ENCODE data around the gene MSS51. TPM values are rescaled to one million over a fixed set of nuclear protein-coding genes. Genes with fewer than 3 reads are reported as not detected.

MSS51 gene
- total RNA-seq, 1 experiment from 2014 or later, result 1.7 TPM

- no peaks in the 10 kb centered on the region for H3K9me3 ChIP-seq (ENCODE audit: control insufficient read depth in 1 of 2, insufficient read depth in 1 of 2, low read depth in 1 of 2, low read length in 2 of 2)
- no TSS peak for BruUV-seq (replicated peaks)
- ATAC-seq (no peak), DNase-seq (ENCODE audit: low read depth, low spot score) (no peak)
- H3K9me2 ChIP-seq (ENCODE audit: insufficient read depth), result no peaks in the 10 kb centered on the region
- no peaks in the 10 kb centered on the region for H3K27me3 ChIP-seq (ENCODE audit: insufficient read depth, low read length)
- ChIA-PET POLR2A (no interaction called here), RAD21 (ENCODE audit: low non-redundant PET in 1 of 2, low total read pairs in 2 of 2, uncharacterized antibody in 2 of 2, unreplicated experiment in 2 of 2) (no interaction called here), CTCF (no interaction called here)
- H3K27ac ChIP-seq (ENCODE audit: low read depth, low read length), result no peak overlapping the region
- peaks cover 11 to 12% of the 10 kb centered on the region in 2 experiments for H3K4me1 ChIP-seq (ENCODE audit: control insufficient read depth in 1 of 2, insufficient read depth in 2 of 2, low read length in 2 of 2)
- no peaks in the 10 kb centered on the region for H4K20me1 ChIP-seq (ENCODE audit: insufficient read depth)
- TF ChIP-seq JUND (IDR thresholded peaks at IDR 0.05), result no peak
- TF ChIP-seq CEBPB (IDR thresholded peaks at IDR 0.05; ENCODE audit: low read depth), result no peak
- no peak for TF ChIP-seq EZH2phosphoT487 (IDR thresholded peaks at IDR 0.05; ENCODE audit: borderline replicate concordance)
- TF ChIP-seq CBX3 (IDR thresholded peaks at IDR 0.05; ENCODE audit: low read depth), result no peak
- no peak for TF ChIP-seq ATF3 (IDR thresholded peaks at IDR 0.05)
- no peak for TF ChIP-seq MAX (IDR thresholded peaks at IDR 0.05)
- no peak for TF ChIP-seq POLR2A (IDR thresholded peaks at IDR 0.05; ENCODE audit: borderline replicate concordance, extremely low read depth, insufficient read depth, insufficient read length)
- TF ChIP-seq SRF (IDR thresholded peaks at IDR 0.05; ENCODE audit: low read depth), result no peak
- no peak for TF ChIP-seq FOSL1 (IDR thresholded peaks at IDR 0.05; ENCODE audit: low read depth)
- no peak for TF ChIP-seq ELF1 (IDR thresholded peaks at IDR 0.05; ENCODE audit: borderline replicate concordance, low read depth)
- TF ChIP-seq ZNF274 (IDR thresholded peaks at IDR 0.05; ENCODE audit: low read depth, low read length), result no peak
- TF ChIP-seq ZFX (IDR thresholded peaks at IDR 0.05), result no peak
- TF ChIP-seq ZBTB33 (IDR thresholded peaks at IDR 0.05; ENCODE audit: extremely low read depth, insufficient replicate concordance, low read length), result no peak
- TF ChIP-seq TCF7L2 (IDR thresholded peaks at IDR 0.05; ENCODE audit: borderline replicate concordance, extremely low read depth, insufficient read depth, insufficient read length), result no peak
- no peak for TF ChIP-seq SIN3A (IDR thresholded peaks at IDR 0.05; ENCODE audit: low read depth)
- no peak for TF ChIP-seq RAD21 (IDR thresholded peaks at IDR 0.05; ENCODE audit: low read depth)
- no peak for TF ChIP-seq POLR2AphosphoS5 (IDR thresholded peaks at IDR 0.05; ENCODE audit: low read depth, low read length)
- intact Hi-C loops (cut with micrococcal nuclease), result no loop called here
- H2AFZ ChIP-seq (ENCODE audit: low read depth, low read length, poor library complexity, severe bottlenecking), result no peak overlapping the region
- H3K4me3 ChIP-seq (replicated peaks in 1 of 2; ENCODE audit: low read depth in 1 of 2, low read length in 2 of 2), result no peak overlapping the region
- H3K36me3 ChIP-seq (ENCODE audit: control insufficient read depth in 1 of 2, insufficient read depth in 2 of 2, low read length in 2 of 2), result peaks cover 2 to 4% of the 10 kb centered on the region in 2 experiments; a peak in 2 of 4 replicates
- no peaks in the 10 kb centered on the region for H3K79me2 ChIP-seq (ENCODE audit: insufficient read depth, low read length)
- H3K4me2 ChIP-seq (ENCODE audit: low read length), result no peak overlapping the region
- no peak overlapping the region for H3K9ac ChIP-seq (ENCODE audit: low read length)
These were observed 10.1 kb downstream of the MSS51 start for GRCh38 chr10:73423309-73423708.
